NT2/D1 (cell line): Measurements from ENCODE around the gene RMRP.
"Not testable (repeated sequence)": the region's sequence is repeated elsewhere in the genome, so short reads cannot be mapped to it uniquely, and the experiment has no call there.

Source experiments
- DNase-seq: peaks from one replicate; pipeline ENCODE4 v3.0.0-alpha.2; 2011; ENCODE audit warnings: low read depth, low spot score
- H3K27me3 ChIP-seq: 2 replicates; pipeline ENCODE4 v1.6.0; 2011; ENCODE audit warnings: mild to moderate bottlenecking; ENCODE audit not compliant: insufficient read length, insufficient read depth
- H3K36me3 ChIP-seq: 2 replicates; pipeline ENCODE4 v1.6.1; 2011; ENCODE audit warnings: mild to moderate bottlenecking, low read length, mixed read lengths; ENCODE audit not compliant: insufficient read depth, insufficient read length
- H3K4me1 ChIP-seq: 2 replicates; pipeline ENCODE4 v1.5.1; 2011; ENCODE audit not compliant: insufficient read depth, insufficient read length
- H3K4me3 ChIP-seq: 2 replicates; pipeline ENCODE4 v1.5.1; 2011; ENCODE audit warnings: low read depth; ENCODE audit not compliant: insufficient read length
- H3K9ac ChIP-seq: 2 replicates; pipeline ENCODE4 v1.6.0; 2011; ENCODE audit warnings: low read depth; ENCODE audit not compliant: insufficient read length
- H3K9me3 ChIP-seq: 2 replicates; pipeline ENCODE4 v1.5.1; 2011; ENCODE audit warnings: mild to moderate bottlenecking, low read length; ENCODE audit not compliant: insufficient read depth
- SUZ12 ChIP-seq: IDR thresholded peaks from 2 replicates; pipeline ENCODE4 v1.6.1; 2011; ENCODE audit not compliant: insufficient read length, insufficient read depth; ENCODE audit errors: extremely low read depth
- YY1 ChIP-seq: IDR thresholded peaks from 2 replicates; pipeline ENCODE4 v1.6.1; 2011; ENCODE audit not compliant: insufficient read length, insufficient read depth
- ZNF274 ChIP-seq: IDR thresholded peaks from 2 replicates; pipeline ENCODE4 v1.6.1; 2011; ENCODE audit warnings: mild to moderate bottlenecking, low read depth, low read length

RMRP gene

DNA sequence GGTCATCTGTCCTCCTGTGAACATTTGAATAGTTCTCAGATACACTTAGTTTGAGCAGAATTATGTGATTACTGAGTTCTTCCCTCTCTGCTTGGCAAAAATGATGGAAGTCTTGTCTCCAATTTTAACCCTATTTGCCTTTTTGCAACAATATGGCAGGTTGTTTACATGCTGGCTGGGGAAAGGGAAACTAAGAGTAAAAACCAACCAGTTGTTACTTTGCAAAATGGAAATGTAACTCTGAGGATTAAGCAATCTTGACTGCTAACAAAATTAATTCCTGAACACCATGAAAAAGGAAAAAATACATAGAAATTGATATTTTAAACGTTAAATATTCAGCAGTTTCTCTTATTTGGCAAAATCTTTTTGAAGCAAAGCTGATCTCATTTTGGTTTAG is 18.2 kb downstream of the RMRP start:
- H3K9me3 ChIP-seq = no peaks in the 10 kb centered on the region
- TF ChIP-seq YY1 = no peak
- no peak overlapping the region for H3K4me3 ChIP-seq
- no peak overlapping the region for H3K9ac ChIP-seq
- no peak for DNase-seq
- H3K4me1 ChIP-seq = no peaks in the 10 kb centered on the region
- H3K27me3 ChIP-seq = no peaks in the 10 kb centered on the region
- H3K36me3 ChIP-seq = peaks cover 3% of the 10 kb centered on the region

DNA sequence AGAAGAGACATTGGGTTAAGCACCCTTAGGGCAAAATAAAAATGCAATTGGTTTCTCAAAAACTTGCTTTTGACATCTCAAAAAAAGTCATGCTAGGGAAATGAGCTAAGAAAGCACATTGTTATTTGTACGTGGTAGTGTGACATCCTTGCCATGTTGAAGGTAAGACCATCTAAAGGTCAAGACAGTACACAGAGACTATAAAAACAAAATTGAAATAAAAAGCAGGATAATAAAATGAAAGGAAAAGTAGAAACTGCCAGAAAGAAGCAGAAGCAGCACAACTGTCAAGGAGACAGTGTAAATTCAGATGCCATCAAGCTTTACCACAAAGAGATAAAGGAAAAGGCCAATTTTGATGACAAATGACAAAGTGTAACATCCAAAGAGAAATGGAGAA is 18.6 kb downstream of the RMRP start:
- H3K9ac ChIP-seq, H3K4me1 ChIP-seq: not testable (repeated sequence)

DNA sequence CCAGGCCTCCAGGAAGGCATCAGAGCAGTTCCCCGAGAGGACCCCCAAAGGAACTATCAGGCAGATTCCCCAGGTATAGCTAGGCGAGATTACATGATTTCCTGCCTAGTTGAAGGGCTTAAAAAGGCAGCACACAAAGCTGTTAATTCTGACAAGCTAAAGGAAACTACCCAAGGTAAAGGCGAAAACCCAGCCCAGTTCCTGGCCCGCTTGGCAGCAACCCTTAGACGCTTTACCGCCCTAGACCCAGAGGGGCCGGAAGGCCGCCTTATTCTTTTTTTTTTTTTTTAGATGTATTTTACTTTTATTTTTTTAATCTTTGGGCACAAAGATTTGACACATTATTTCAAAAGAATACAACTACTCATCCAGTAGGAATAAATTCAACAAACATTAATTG is 19.1 kb downstream of the RMRP start:
- not testable (repeated sequence) for H3K27me3 ChIP-seq, DNase-seq, H3K4me3 ChIP-seq, H3K9ac ChIP-seq, H3K36me3 ChIP-seq, H3K9me3 ChIP-seq, H3K4me1 ChIP-seq

More for the DNA sequence above, 18.6 kb downstream of the RMRP start:
- not testable (repeated sequence) for H3K9me3 ChIP-seq, DNase-seq, H3K36me3 ChIP-seq, H3K27me3 ChIP-seq, H3K4me3 ChIP-seq

DNA sequence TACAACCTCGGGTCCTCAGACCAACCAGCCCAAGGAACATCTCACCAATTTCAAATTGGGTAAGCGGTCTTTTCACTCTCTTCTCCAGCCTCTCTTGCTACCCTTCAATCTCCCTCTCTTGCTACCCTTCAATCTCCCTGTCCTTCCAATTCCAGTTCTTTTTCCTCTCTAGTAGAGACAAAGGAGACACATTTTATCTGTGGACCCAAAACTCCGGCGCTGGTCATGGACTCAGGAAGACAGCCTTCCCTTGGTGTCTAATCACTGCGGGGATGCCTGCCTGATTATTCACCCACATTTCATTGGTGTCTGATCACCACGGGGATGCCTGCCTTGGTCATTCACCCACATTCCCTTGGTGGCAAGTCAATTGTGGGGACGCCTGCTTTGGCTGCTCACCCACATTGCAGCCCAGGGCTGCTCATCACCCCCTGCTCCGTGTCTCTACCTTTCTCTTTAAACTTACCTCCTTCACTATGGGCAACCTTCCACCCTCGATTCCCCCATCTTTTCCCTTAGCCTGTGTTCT is 20.3 kb downstream of the RMRP start:
- H3K4me3 ChIP-seq, H3K9ac ChIP-seq, H3K36me3 ChIP-seq, DNase-seq, H3K9me3 ChIP-seq, H3K4me1 ChIP-seq, H3K27me3 ChIP-seq: not testable (repeated sequence)

DNA sequence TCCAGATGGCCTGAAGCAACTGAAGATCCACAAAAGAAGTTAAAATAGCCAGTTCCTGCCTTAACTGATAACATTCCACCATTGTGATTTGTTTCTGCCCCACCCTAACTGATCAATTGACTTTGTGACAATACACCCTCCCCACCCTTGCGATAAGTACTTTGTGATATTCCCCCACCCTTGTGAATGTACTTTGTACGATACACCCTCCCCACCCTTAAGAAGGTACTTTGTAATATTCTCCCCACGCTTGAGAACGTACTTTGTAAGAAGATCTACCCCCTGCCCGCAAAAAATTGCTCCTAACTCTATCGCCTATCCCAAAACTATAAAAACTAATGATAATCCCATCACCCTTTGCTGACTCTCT is 21.0 kb downstream of the RMRP start:
- not testable (repeated sequence) for H3K4me3 ChIP-seq, H3K9me3 ChIP-seq, H3K36me3 ChIP-seq, H3K9ac ChIP-seq, DNase-seq, H3K27me3 ChIP-seq, H3K4me1 ChIP-seq

DNA sequence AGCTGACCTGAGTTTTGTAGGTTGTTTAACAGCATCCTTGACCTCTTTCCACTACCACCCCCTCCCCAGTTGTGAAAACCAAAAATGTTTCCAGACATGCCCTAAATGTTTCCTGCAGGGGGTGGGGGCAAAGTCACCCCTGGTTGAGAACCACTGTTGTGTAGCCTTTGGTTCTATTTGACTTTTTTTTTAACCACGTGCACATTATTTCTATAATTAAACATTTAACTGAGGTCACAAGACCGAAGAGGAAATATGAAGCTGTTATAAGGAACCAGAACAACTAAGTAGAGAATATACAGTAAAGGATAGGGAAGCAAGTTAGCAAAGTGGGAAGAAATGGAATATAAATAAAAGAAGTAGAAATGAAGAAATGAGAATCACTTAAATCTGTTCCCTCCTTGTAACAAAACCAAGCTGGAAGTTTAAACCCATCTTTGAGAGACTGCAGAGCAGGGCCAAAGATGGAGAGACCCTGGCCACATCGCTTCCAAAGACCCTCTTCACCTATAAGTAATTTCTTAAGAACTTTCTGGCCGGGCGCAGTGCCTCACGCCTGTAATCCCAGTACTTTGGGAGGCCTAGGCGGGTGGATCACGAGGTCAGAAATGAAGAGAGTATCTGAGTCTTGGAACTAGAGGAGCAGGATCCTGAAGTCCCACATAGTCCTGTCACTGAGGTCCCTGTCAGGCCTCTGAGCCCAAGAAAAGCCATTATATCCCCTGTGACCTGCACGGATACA is 21.5 kb downstream of the RMRP start:
- TF ChIP-seq ZNF274 (no peak), SUZ12 (no peak), YY1 (no peak)
- H3K9me3 ChIP-seq = no peaks in the 10 kb centered on the region
- no peaks in the 10 kb centered on the region for H3K27me3 ChIP-seq
- no peak for DNase-seq
- H3K9ac ChIP-seq = no peak overlapping the region
- no peaks in the 10 kb centered on the region for H3K4me1 ChIP-seq
- no peaks in the 10 kb centered on the region for H3K36me3 ChIP-seq
- H3K4me3 ChIP-seq = no peak overlapping the region

DNA sequence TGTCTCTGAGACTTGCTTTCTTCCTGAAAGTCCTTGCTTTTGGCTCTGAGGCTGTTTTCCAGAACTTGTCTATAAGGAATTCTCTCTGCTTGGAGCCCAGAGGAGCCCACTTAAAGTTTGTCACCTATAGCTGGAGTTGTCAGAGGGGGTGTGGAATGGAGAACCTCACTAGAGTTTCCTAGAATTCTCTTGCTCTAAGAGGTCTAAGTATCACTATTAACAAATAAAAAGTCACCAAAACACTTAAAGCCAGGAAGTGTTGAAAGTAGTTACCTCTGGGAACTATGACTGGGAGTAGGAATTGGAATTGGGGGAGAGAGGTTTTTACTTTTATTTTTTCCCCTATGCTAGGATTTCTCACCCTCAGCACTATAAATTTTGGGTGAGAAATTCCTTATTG is 22.1 kb downstream of the RMRP start:
- no peak for DNase-seq
- no peaks in the 10 kb centered on the region for H3K27me3 ChIP-seq
- H3K9ac ChIP-seq = no peak overlapping the region
- TF ChIP-seq SUZ12 (no peak), YY1 (no peak), ZNF274 (no peak)
- no peak overlapping the region for H3K4me3 ChIP-seq
- no peaks in the 10 kb centered on the region for H3K4me1 ChIP-seq
- H3K36me3 ChIP-seq = no peaks in the 10 kb centered on the region
- H3K9me3 ChIP-seq = no peaks in the 10 kb centered on the region

DNA sequence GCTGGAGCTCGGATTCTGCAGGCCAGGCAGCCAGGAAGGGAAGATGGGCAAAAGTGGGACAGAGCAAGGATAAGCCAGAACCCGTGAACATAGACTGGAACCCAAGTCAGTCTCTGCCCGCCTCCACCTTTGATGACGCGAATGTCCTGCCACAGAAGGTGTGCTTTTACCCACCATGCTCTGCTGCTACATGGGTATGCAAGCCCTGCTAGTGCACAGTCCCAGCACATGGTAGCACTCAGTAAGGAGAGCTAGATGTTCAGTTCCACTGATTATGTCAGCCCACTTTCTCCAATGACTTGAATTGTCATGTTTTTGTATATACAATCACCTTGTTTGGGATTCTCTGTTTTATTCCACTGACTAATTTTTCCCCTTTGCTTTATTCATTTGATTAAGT is 28.2 kb downstream of the RMRP start:
- Histone ChIP-seq H3K36me3 (no peaks in the 10 kb centered on the region), H3K4me3 (no peak overlapping the region), H3K27me3 (no peaks in the 10 kb centered on the region), H3K4me1 (no peaks in the 10 kb centered on the region), H3K9me3 (no peaks in the 10 kb centered on the region), H3K9ac (no peak overlapping the region)
- TF ChIP-seq ZNF274 (no peak), SUZ12 (no peak), YY1 (no peak)
- no peak for DNase-seq
